CD8-positive, alpha-beta memory T cell (primary cell): Measurements from ENCODE around the gene DISC1. TPM values are rescaled to one million over a fixed set of nuclear protein-coding genes. Genes with fewer than 3 reads are reported as not detected.
"Not testable (repeated sequence)": the region's sequence is repeated elsewhere in the genome, so short reads cannot be mapped to it uniquely, and the experiment has no call there.

ENCODE experiments used
- CTCF ChIA-PET: fragments of 350-600 bp; sonication (Branson Sonifier 250); formaldehyde crosslinking; loops from one replicate; lab custom pipeline; 2021; ENCODE audit warnings: antibody characterized with exemption; lab: Charles Lee
- POLR2A ChIA-PET: fragments of 350-600 bp; sonication (Branson Sonifier 250); formaldehyde crosslinking; loops from one replicate; lab custom pipeline; 2021; ENCODE audit warnings: antibody characterized with exemption; lab: Charles Lee
- DNase-seq, 5 donors: peaks; one replicate each; pipeline versions ENCODE4 v3.0.0 to v3.0.0-alpha.2; 2020 to 2022; ENCODE audit warnings: mixed read lengths in 1 of 5
- H3K27ac ChIP-seq: one replicate; pipeline ENCODE4 v1.7.0; 2013; ENCODE audit warnings: low read depth, mild to moderate bottlenecking, low read length, moderate library complexity
- H3K27me3 ChIP-seq: 2 replicates; pipeline ENCODE4 v1.7.0; 2013; ENCODE audit warnings: low read length, mild to moderate bottlenecking; ENCODE audit not compliant: insufficient read depth, poor library complexity, severe bottlenecking
- H3K36me3 ChIP-seq: 2 replicates; pipeline ENCODE4 v1.7.0; 2013; ENCODE audit warnings: mild to moderate bottlenecking, low read length, moderate library complexity; ENCODE audit not compliant: insufficient read depth
- H3K4me1 ChIP-seq: 2 replicates; pipeline ENCODE4 v1.7.0; 2013; ENCODE audit warnings: mild to moderate bottlenecking, low read length, moderate library complexity; ENCODE audit not compliant: insufficient read depth
- H3K4me3 ChIP-seq: 2 replicates; pipeline ENCODE4 v1.7.0; 2013; ENCODE audit warnings: mild to moderate bottlenecking, low read length
- H3K9me3 ChIP-seq: 2 replicates; pipeline ENCODE4 v1.7.0; 2013; ENCODE audit warnings: mild to moderate bottlenecking, low read length
- H3K27ac Mint-ChIP-seq, 8 donors: one replicate each; pipeline ENCODE4 v1.8.0; 2020 to 2021; ENCODE audit warnings: mixed read lengths in 8 of 8, mild to moderate bottlenecking in 6 of 8, inconsistent platforms in 3 of 8, moderate library complexity in 3 of 8
- H3K27me3 Mint-ChIP-seq, 2 donors: one replicate each; pipeline ENCODE4 v1.8.0; 2020 to 2021; ENCODE audit warnings: mixed read lengths in 2 of 2, mild to moderate bottlenecking in 1 of 2, moderate library complexity in 1 of 2
- H3K36me3 Mint-ChIP-seq, 3 donors: one replicate each; pipeline ENCODE4 v1.8.0; 2020 to 2021; ENCODE audit warnings: mixed read lengths in 3 of 3, inconsistent platforms in 1 of 3, mild to moderate bottlenecking in 1 of 3
- H3K4me1 Mint-ChIP-seq, 3 donors: one replicate each; pipeline ENCODE4 v1.8.0; 2020 to 2021; ENCODE audit warnings: mixed read lengths in 3 of 3, inconsistent platforms in 1 of 3, mild to moderate bottlenecking in 1 of 3
- H3K4me3 Mint-ChIP-seq, 7 donors: one replicate each; pipeline ENCODE4 v1.8.0; 2020 to 2021; ENCODE audit warnings: mixed read lengths in 7 of 7, mild to moderate bottlenecking in 6 of 7, moderate library complexity in 4 of 7, inconsistent platforms in 2 of 7
- H3K9me3 Mint-ChIP-seq, 5 donors: one replicate each; pipeline ENCODE4 v1.8.0; 2020 to 2022; ENCODE audit warnings: mixed read lengths in 5 of 5, mild to moderate bottlenecking in 3 of 5, moderate library complexity in 2 of 5, inconsistent platforms in 1 of 5
- polyA plus RNA-seq: library from polyadenylated mRNA; unstranded; fragments of 300-500 nt; fragmentation: Illumina TruSeq; gene quantifications from one replicate; pipeline ENCODE4 v1.2.3, GENCODE V29; 2021
- total RNA-seq, 2 experiments: library from RNA; stranded (reverse); gene quantifications; one replicate each; pipeline ENCODE4 v1.2.3, GENCODE V29; 2021

Gene DISC1
- total and polyA plus RNA-seq, 3 experiments from 2014 or later = 0.60 to 2.4 (median 1.0) TPM

DNA sequence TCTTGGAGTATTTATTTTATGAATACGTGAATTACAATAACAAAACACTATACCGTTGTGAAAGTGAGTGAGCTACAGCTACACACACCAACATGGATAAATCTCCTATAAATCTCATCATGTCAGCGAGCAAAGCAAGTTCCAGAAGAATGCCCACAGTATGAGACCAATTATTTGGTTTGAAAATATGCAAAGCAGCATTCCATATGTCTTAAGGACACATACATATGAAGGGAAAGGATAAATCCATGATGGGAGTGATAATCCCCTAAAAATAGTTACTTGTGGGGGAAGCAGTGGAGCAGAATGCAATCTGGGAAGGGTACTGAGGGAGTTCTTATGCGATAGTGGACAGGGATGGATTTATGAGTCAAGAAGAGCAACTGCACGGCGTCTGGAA, 261.3 kb downstream of the DISC1 start:
- Histone ChIP-seq H3K4me1 (no peaks in the 10 kb centered on the region), H3K36me3 (no peaks in the 10 kb centered on the region), H3K27me3 (no peaks in the 10 kb centered on the region), H3K4me3 (no peak overlapping the region), H3K9me3 (no peaks in the 10 kb centered on the region), H3K27ac (no peak overlapping the region)
- Mint-ChIP-seq H3K4me1 (peaks cover 5 to 17% (median 5%) of the 10 kb centered on the region in 3 donors), H3K4me3 (no peak overlapping the region), H3K9me3 (peaks cover 0 to 6% (median 0%) of the 10 kb centered on the region in 5 donors), H3K27ac (no peak overlapping the region), H3K27me3 (no peaks in the 10 kb centered on the region), H3K36me3 (peaks cover 0 to 5% (median 0%) of the 10 kb centered on the region in 3 donors)
- ChIA-PET POLR2A (no interaction called here), CTCF (no interaction called here)
- no peak for DNase-seq

DNA sequence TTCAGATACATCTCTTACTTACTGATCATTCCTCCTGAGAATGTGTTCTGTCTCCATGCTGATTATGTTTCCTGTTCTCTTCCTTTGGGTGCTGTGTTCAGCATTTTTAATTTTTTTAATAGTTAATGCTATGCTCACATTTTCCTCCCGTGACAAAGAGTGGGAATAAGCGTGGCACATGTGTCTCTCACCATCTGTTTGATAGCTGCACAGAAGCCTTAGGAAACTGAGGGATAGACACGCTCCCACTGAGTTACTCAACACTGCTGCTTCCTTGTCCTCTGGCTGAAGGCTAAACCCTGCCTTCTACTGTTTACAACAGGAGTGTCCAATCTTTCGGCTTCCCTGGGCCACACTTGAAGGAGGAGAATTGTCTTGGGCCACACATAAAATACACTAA, 264.2 kb downstream of the DISC1 start:
- peaks cover 0 to 6% (median 0%) of the 10 kb centered on the region in 5 donors for H3K9me3 Mint-ChIP-seq
- peaks cover 0 to 4% (median 4%) of the 10 kb centered on the region in 3 donors for H3K36me3 Mint-ChIP-seq
- Histone ChIP-seq H3K36me3 (no peaks in the 10 kb centered on the region), H3K9me3 (no peaks in the 10 kb centered on the region), H3K27me3 (no peaks in the 10 kb centered on the region), H3K4me1 (no peaks in the 10 kb centered on the region), H3K4me3 (no peak overlapping the region), H3K27ac (no peak overlapping the region)
- no peak overlapping the region for H3K27ac Mint-ChIP-seq
- peaks cover 3 to 18% (median 4%) of the 10 kb centered on the region in 3 donors for H3K4me1 Mint-ChIP-seq
- H3K27me3 Mint-ChIP-seq = no peaks in the 10 kb centered on the region
- no peak overlapping the region for H3K4me3 Mint-ChIP-seq
- POLR2A ChIA-PET = no interaction called here
- CTCF ChIA-PET = no interaction called here
- no peak for DNase-seq

DNA sequence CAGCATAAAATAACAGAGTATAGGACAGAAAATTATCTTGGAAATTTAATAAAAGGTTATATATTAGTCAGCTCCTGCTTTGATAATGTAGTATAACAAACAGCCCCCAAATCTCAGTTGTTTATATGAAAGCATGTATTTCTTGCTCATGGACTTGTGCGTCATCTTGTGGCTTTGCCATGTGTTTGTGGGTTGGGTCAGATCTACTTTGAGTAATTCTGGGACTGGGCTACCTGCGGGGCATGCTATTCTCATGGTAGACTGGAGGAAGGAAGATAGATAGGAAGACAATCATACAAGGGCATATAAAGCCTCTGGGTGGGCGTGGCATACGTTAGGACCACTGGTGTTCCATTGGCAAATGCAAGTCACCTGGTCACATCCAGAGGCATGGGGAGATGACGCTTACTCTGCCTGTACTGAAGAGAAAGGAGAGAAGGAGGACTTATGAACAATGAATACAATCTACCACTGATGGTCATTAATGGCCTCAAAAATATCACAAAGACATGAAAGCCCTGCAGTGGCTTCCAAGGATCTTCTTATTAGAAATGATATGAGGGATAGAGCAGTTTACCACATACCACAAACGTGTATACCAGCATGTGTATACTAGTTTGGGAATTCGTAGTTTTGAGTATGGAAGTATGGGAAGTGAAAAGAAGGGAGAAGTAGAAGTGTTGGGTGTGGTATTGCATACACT, 267.0 kb downstream of the DISC1 start:
- H3K9me3 Mint-ChIP-seq = peaks cover 0 to 4% (median 0%) of the 10 kb centered on the region in 5 donors
- no peak overlapping the region for H3K4me3 Mint-ChIP-seq
- Histone ChIP-seq H3K9me3 (no peaks in the 10 kb centered on the region), H3K36me3 (no peaks in the 10 kb centered on the region), H3K27me3 (no peaks in the 10 kb centered on the region), H3K27ac (no peak overlapping the region), H3K4me3 (no peak overlapping the region), H3K4me1 (no peaks in the 10 kb centered on the region)
- H3K36me3 Mint-ChIP-seq = peaks cover 0 to 7% (median 0%) of the 10 kb centered on the region in 3 donors
- H3K4me1 Mint-ChIP-seq = peaks cover 3 to 15% (median 4%) of the 10 kb centered on the region in 3 donors
- CTCF ChIA-PET = no interaction called here
- POLR2A ChIA-PET = no interaction called here
- no peak for DNase-seq
- peak overlapping the region in 1 of 8 donors; percentile 42 for H3K27ac Mint-ChIP-seq
- no peaks in the 10 kb centered on the region for H3K27me3 Mint-ChIP-seq

DNA sequence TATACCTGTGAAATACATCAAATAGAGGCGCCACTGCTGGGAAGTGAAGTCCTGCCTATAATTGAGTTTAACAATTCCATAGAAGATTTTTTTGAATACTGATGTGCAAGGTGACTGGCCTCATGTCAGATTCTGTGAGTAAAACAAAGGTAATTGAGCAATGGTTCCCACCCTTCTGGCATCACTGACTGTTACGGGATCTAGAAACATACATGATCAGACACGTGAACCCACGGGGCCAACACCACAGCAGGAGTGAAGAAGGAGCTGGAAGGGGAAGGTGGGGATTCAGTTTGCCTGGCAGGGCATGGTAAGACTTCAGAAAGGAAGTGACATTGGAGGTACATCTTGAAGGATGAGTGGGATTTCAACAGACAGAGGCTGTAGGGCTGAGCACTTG, 270.2 kb downstream of the DISC1 start:
- H3K27ac Mint-ChIP-seq = peak overlapping the region in 2 of 8 donors; percentile 13 to 61
- H3K36me3 Mint-ChIP-seq = peaks cover 0 to 7% (median 0%) of the 10 kb centered on the region in 3 donors
- H3K36me3 ChIP-seq = no peaks in the 10 kb centered on the region
- H3K9me3 ChIP-seq = no peaks in the 10 kb centered on the region
- CTCF ChIA-PET = no interaction called here
- H3K9me3 Mint-ChIP-seq = peaks cover 0 to 4% (median 0%) of the 10 kb centered on the region in 5 donors
- POLR2A ChIA-PET = no interaction called here
- H3K27me3 Mint-ChIP-seq = no peaks in the 10 kb centered on the region
- H3K4me3 ChIP-seq = no peak overlapping the region
- H3K27me3 ChIP-seq = no peaks in the 10 kb centered on the region
- no peak overlapping the region for H3K4me3 Mint-ChIP-seq
- H3K4me1 ChIP-seq = no peaks in the 10 kb centered on the region
- H3K4me1 Mint-ChIP-seq = peaks cover 3 to 16% (median 4%) of the 10 kb centered on the region in 3 donors
- DNase-seq = no peak
- no peak overlapping the region for H3K27ac ChIP-seq

DNA sequence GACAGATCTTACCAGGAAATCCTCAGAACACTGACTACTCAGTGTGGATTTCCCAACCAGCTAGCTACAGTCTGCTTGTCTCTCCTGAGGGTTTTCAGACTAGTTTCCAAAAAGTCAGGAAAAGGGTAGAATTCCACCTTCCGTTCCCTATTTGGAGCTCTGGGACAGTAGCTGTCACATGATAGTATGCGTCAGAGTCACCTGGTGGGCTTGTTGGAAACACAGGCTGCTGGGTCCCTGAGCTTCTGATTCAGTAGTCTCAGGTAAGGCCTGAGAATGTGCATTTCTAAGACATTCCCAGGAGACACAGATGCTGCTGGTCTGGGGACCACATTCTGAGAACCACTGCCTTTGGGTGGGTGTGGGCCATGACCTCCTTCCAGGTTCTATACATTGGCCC, 272.5 kb downstream of the DISC1 start:
- H3K27me3 Mint-ChIP-seq = no peaks in the 10 kb centered on the region
- no peaks in the 10 kb centered on the region for H3K4me1 ChIP-seq
- no peaks in the 10 kb centered on the region for H3K9me3 Mint-ChIP-seq
- no peaks in the 10 kb centered on the region for H3K9me3 ChIP-seq
- H3K36me3 Mint-ChIP-seq = peaks cover 0 to 16% (median 0%) of the 10 kb centered on the region in 3 donors
- no peak for DNase-seq
- ChIA-PET CTCF (no interaction called here), POLR2A (no interaction called here)
- no peak overlapping the region for H3K4me3 ChIP-seq
- no peaks in the 10 kb centered on the region for H3K27me3 ChIP-seq
- no peaks in the 10 kb centered on the region for H3K36me3 ChIP-seq
- H3K4me1 Mint-ChIP-seq = peaks cover 0 to 7% (median 0%) of the 10 kb centered on the region in 3 donors
- no peak overlapping the region for H3K27ac ChIP-seq
- no peak overlapping the region for H3K4me3 Mint-ChIP-seq
- peak overlapping the region in 1 of 8 donors; percentile 39 for H3K27ac Mint-ChIP-seq

DNA sequence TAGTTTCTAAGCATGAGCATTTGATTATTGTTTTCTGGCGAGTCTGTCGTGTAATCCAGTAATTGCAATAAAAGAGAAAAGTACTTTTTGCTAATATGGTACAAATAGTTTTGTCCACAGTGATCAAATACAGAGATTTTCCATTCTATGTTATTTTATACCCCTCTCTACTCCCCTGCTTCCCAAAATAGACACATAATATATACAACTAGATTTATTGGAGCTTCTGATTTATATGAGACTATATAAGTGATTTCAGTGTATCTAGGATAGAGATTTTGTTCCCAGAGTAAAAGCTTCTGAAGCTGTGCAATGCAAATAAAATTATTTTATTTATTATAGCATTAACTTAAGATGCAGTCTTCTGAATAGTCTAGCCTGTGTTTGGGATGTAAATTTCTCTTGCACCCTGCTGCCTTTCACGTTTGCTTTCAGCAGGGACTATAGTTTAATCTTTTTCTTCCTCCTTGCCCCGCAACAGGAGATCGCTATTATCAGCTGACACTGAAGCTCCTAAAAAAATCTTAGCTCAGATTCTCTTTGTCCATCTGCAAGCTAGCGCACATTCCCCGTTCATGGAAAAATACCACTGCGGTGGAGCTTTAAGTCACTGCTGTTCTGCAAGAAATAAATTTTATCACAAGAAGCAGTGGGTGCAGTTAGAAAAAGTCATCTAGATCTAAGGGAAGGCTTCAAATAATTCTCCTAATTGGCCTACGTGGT, 273.3 kb downstream of the DISC1 start:
- POLR2A ChIA-PET = no interaction called here
- H3K9me3 ChIP-seq = no peaks in the 10 kb centered on the region
- H3K27me3 ChIP-seq = no peaks in the 10 kb centered on the region
- CTCF ChIA-PET = no interaction called here
- H3K4me3 ChIP-seq = no peak overlapping the region
- Mint-ChIP-seq H3K27ac (no peak overlapping the region), H3K27me3 (no peaks in the 10 kb centered on the region), H3K4me1 (peaks cover 0 to 7% (median 0%) of the 10 kb centered on the region in 3 donors), H3K9me3 (no peaks in the 10 kb centered on the region), H3K4me3 (no peak overlapping the region), H3K36me3 (peaks cover 0 to 24% (median 0%) of the 10 kb centered on the region in 3 donors)
- no peak overlapping the region for H3K27ac ChIP-seq
- no peak for DNase-seq
- H3K36me3 ChIP-seq = no peaks in the 10 kb centered on the region
- H3K4me1 ChIP-seq = no peaks in the 10 kb centered on the region

DNA sequence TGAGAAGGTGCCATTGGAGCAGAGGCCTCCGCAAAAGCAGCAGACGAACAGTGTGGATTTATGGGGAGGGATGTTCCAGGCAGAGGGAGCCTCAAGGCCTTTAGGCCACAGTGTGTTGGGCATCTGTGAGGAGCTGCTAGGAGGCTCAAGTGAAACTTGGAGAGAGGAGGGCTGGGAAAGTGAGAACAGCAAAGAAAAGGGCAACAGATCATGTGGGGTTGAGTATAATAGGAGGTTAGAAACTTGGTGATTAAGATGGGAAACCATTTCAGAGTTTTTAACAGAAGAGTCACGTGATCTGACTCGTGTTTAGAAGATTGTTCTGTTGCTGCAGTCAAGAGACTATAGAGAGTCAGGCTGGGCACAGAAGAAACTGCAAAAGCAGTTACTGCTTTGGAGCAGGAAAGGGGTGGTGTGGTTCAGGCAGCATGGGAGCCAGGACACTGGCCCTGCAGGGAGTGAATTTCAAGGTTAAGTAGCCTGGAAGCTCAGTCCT, 277.0 kb downstream of the DISC1 start:
- no peak overlapping the region for H3K4me3 ChIP-seq
- peaks cover 0 to 7% (median 0%) of the 10 kb centered on the region in 3 donors for H3K4me1 Mint-ChIP-seq
- no peaks in the 10 kb centered on the region for H3K36me3 ChIP-seq
- no peaks in the 10 kb centered on the region for H3K27me3 ChIP-seq
- H3K4me3 Mint-ChIP-seq = no peak overlapping the region
- no peaks in the 10 kb centered on the region for H3K4me1 ChIP-seq
- H3K9me3 ChIP-seq = no peaks in the 10 kb centered on the region
- H3K27ac ChIP-seq = no peak overlapping the region
- peak overlapping the region in 5 of 8 donors; percentile 1 to 48 (median 14) for H3K27ac Mint-ChIP-seq
- peaks cover 0 to 4% (median 3%) of the 10 kb centered on the region in 5 donors for H3K9me3 Mint-ChIP-seq
- no peak for DNase-seq
- ChIA-PET CTCF (interaction anchor here (1.1 kb wide), 1 partner anchor 36 kb away, joined by 3 read pairs; no protein-coding TSS in a partner anchor), POLR2A (no interaction called here)
- peaks cover 0 to 32% (median 0%) of the 10 kb centered on the region in 3 donors for H3K36me3 Mint-ChIP-seq
- no peaks in the 10 kb centered on the region for H3K27me3 Mint-ChIP-seq

DNA sequence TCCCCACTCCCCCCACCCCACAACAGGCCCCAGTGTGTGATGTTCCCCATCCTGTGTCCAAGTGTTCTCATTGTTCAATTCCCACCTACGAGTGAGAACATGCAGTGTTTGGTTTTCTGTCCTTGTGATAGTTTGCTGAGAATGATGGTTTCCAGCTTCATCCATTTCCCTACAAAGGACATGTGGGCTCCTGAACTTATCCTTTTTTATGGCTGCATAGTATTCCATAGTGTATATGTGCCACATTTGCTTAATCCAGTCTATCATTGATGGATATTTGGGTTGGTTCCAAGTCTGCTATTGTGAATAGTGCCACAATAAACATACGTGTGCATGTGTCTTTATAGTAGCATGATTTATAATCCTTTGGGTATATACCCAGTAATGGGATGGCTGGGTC, 280.7 kb downstream of the DISC1 start:
- H3K27ac ChIP-seq, H3K36me3 ChIP-seq, H3K27me3 Mint-ChIP-seq, H3K4me3 ChIP-seq, DNase-seq, H3K9me3 ChIP-seq, H3K9me3 Mint-ChIP-seq, H3K4me1 ChIP-seq, CTCF ChIA-PET, H3K4me3 Mint-ChIP-seq, POLR2A ChIA-PET, H3K27me3 ChIP-seq: not testable (repeated sequence)
- peaks cover 0 to 63% (median 3%) of the 10 kb centered on the region in 3 donors for H3K36me3 Mint-ChIP-seq
- peaks cover 7 to 18% (median 8%) of the 10 kb centered on the region in 3 donors for H3K4me1 Mint-ChIP-seq
- H3K27ac Mint-ChIP-seq = peak overlapping the region in 2 of 8 donors; percentile 58 to 79
